AG08396 (cell line): ENCODE results near the gene MMEL1.
"Not testable (repeated sequence)": the region's sequence is repeated elsewhere in the genome, so short reads cannot be mapped to it uniquely, and the experiment has no call there.

ENCODE experiments used
- DNase-seq: peaks from one replicate; pipeline ENCODE4 v3.0.0; 2012; ENCODE audit warnings: low spot score, mixed read lengths

Gene MMEL1

DNA sequence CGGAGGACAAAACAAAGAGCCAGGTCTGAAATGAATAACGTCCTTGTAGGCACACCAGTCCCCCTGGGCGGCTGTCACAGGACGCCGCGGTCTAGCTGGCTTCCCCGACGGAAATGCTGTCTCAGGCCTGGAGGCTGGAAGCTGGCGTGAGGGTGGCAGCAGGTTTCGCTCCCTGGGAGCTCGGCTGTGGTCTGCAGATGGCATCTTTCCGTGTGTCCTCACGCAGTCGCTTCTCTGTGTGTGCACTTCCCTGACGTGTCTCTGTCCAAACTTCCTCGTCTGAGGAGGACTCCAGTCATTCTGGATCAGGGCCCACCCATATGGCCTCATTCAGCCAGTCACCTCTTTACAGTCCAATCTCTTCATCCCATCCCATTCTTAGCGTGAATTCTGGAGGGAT, 62.5 kb downstream of the MMEL1 start:
- DNase-seq, result no peak

DNA sequence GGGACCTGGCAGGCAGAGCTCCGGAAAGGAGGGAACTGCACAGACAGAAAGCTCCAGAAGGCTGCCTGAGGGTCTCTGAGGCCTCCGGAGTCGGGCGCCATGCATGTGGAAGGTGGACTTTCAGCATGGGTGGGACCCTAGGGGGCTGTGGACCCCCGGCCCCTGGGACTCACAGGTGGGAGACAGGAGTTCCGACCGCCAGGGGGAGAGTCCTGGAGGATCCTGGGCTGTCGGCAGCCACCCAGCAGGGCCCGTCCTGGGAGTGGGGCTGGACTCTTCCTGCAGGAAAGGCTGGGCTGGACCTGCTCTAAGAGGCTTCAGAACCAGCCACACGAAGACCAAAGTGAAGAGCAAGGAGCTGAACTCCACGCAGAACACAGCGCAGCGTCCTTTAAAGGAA, 63.1 kb downstream of the MMEL1 start:
- not testable (repeated sequence) for DNase-seq

DNA sequence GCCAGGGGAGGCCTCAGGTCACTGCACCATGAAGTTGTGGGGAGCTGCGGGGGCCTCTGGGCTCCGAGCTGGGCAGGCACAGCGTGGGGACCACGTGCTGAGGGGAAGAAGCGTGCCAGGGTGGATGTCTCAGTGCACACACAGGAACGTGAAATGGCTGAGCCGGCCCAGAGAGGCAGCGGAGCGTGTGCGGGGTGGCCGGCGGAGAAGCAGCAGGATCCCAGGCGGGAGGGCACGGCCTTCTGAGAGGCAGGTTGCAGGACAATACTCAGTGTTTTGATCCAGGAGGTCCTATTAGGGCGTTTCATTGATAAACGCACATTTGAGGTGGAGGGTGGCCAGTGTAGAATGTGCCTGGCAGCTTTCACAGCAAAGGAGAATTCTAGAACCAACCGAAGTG, 63.8 kb downstream of the MMEL1 start:
- no peak for DNase-seq

DNA sequence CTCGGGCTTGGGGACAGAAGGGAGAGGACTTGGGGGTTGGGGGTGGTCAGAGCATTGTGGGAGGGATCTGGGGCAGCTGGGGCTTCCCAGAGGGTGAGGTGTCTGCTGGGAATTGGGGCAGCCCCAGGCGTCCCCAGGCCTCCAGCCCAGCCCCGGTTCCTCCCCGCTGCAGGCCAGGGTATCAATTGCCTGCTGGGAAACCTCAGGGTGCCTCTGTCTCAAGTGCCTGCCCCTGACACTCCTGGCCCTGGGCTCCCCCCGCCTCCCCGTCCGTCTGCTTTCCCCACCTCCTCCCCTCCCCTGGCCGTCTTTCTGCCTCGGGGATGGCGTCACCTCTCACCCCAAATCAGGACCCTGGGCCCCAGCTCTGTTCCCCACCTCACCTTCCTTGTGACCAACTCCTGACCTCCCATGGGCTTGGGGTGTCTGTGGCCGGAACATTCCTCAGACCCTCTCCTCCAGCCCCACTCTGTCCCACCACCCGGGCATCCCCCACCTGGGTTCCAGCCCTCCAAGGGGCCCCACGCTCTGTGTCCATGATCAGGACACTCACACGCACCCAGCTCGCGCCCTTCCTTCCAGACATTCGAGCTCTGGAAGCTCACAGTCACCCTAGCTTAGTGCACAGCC, 64.5 kb downstream of the MMEL1 start:
- DNase-seq, result not testable (repeated sequence)

DNA sequence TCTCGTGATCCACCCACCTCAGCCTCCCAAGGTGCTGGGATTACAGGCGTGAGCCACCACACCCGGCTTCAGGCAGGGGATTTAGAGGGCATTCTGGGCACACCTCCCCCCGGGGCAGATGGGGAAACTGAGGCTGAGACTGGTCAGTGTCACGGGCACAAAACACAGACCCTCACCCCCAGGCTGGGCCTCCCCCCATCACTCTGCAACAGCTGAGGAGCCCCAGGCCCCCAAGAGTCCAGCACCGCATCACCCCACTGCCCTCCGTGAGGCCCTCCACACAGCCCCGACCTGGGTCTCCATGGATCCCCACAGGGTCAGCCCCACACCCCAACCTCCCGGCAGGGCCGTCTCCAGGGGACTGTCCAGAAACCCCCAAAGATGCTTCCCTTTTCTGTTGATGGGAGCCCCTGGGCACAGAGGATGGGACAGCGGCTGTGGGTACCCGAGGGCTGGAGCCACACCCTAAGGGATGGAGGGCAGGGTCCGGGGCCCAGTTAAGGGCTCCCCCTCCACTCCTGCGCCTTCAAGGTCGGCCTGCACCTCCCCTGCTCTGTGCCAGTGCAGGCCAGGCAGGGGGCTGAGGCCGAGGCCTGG, 65.6 kb downstream of the MMEL1 start:
- no peak for DNase-seq

DNA sequence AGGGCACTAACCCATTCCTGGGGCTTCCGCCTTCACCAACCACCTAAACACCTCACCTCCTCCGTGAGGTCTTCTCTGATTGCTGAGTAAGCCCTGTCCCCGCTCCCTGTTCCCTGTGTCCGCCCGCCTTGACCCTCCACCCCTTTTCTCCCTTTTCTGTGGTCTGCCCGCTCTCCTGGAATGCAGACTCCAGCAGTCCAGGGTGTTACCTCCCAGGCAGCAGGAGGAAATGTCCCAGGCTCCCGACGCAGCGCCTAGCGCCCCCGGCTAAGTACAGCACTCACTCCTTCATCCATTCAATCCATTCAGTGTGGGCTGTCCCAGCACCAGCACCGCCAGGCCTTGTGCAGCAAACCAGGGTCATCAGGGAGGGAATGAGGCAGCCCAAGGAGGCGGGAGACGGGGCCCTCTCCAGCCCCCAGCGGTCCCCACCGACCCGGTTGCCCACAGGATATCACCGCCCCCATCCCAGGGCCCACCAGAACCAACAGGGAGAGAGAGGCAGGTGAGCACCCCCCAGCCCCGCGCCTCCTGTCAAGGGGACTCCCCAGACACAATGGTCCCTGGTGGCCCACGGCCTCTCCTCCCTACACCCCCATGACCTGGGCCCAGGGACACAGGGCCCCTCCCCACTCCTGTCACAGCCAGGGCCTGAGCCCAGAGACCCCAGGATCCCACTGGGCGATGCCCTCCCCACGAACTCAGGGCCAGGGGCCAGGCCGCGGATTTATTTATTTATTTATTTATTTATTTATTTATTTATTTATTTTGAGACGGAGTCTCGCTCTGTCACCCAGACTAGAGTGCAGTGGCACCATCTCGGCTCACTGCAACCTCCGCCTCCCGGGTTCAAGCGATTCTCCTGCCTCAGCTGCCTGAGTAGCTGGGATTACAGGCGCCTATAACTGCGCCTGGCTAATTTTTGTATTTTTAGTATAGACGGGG, 66.4 kb downstream of the MMEL1 start:
- DNase-seq, result no peak

DNA sequence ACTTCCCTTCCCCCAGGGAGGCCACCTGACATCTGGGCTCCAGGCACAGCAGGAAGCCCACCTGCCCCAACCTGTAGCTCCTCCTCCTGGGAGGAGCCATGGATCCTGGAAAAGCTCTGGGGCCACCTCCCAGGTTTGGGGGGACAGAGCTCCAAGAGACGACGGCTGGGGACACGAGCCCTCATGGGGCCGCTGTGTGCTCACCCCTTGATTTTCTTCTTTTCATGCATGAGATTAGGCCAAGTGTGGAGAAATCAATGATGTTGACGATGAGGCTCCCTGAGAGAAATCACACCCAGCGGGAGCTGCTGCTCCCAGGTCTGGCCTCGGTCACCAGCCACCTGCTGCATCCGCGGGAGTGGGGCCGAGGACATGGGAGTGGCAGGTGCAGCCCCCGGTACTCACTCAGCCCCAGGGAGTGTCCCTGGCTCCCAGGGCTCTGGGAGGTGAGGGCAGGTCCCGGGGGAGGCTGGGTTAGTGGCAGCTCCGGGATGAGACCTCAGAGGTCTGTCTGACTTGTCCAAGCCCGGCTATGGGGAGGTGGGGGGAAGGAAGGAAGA, 67.9 kb downstream of the MMEL1 start:
- DNase-seq, result no peak

DNA sequence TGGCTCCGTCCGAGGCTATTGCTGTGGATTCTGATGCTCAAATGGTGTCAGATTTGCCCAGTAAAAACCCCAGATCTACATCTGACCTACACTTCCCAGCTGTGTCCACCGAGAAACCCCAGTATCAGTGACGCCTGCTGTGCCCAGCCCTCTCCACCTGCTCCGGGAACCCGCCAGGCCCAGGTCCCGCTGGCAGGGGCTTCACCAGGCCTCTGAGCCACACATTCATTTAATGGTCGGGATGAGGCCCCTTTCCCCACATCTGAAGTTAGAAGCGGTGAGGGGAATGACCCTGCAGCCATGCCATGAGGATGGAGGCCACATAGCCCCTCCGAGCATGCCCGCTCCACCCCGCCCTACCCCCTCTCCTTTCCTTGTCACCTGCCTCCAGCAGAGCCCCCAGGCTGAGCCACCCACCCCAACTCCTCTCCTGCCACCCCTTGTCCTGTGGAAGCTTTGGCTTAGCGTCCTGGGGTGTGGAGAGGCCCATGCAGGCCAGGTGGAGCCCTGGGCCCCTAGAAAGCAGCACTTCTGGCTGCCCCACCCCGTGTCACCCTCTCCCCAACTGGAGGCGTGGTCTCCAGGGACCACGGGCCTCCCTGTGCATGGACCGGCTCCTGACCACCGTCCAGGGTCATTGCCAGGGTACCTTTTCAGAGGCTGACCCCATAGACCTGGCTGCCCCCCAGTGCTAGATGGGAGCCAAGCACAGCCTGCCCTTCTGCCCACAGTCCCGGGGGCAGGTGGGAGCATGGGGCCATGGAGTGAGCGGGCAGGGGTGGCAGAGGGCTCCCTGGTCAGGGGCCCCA, 68.6 kb downstream of the MMEL1 start:
- no peak for DNase-seq

DNA sequence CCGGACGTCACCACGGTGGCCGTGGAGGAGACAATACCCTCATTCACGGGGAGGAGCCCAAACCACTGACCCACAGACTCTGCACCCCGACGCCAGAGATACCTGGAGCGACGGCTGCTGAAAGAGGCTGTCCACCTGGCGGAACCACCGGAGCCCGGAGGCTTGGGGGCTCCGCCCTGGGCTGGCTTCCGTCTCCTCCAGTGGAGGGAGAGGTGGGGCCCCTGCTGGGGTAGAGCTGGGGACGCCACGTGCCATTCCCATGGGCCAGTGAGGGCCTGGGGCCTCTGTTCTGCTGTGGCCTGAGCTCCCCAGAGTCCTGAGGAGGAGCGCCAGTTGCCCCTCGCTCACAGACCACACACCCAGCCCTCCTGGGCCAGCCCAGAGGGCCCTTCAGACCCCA, 69.6 kb downstream of the MMEL1 start:
- DNase-seq, result no peak

DNA sequence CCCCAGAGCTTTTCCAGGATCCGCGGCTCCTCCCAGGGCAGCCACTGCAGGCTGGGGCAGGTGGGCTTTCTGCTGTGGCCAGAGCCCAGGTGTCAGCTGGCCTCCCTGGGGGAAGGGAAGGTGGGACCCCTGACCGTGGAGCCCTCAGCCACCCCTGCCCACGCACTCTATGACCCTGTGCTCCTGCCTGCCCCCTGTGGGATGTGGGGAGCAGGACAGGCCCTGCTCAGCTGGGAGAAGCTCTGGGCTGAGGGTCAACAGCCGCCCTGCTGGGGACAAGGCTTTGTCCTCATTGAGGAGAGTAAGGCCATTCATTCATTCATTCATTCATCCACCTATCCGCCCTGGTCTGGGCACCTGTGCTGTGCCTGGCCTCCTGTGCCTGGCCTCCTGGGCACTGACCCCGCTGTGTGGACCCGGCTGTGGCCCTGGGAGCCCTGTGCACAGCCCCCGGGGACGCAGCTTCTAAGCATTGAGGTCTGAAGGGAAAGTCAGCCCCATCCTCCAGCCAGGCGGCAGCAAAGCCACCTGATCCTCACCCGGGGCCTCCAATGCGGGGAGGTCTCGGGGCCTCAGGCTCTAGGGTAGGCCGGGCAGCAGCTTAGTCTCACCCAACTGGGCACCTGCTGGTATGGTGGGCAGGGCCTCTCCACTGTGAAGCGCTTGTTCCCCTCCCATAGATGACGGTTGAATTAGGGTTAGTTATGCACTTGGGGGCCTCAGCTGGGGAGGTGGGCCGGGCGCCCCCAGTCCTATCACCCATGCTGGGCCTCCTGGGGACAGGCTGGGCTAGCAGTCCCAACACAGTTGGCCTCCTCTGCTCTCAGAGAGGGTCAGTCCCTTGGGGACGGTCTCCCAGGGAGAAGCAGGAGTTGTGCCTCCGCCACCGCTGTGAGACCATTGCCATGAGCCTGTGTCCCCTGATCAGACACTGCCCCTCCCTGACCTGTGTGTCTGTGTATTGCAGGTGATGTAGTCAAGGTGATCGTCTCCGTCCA, 70.6 kb downstream of the MMEL1 start:
- DNase-seq, result no peak

DNA sequence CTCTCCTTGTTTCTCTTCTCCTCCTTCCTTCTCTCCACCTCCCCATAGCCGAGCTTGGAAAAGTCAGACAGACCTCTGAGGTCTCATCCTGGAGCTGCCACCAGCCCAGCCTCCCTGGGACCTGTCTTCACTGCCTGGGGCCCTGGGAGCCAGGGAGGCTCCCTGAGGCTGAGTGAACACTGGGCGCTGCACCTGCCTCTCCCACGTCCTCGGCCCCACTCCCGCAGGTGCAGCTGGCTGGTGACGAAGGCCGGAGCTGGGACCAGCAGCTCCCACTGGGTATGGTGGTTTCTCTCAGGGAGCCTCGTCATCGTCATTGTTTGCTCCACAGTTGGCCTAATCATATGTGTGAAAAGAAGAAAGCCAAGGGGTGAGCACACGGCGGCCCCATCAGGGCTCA, 71.4 kb downstream of the MMEL1 start:
- no peak for DNase-seq

DNA sequence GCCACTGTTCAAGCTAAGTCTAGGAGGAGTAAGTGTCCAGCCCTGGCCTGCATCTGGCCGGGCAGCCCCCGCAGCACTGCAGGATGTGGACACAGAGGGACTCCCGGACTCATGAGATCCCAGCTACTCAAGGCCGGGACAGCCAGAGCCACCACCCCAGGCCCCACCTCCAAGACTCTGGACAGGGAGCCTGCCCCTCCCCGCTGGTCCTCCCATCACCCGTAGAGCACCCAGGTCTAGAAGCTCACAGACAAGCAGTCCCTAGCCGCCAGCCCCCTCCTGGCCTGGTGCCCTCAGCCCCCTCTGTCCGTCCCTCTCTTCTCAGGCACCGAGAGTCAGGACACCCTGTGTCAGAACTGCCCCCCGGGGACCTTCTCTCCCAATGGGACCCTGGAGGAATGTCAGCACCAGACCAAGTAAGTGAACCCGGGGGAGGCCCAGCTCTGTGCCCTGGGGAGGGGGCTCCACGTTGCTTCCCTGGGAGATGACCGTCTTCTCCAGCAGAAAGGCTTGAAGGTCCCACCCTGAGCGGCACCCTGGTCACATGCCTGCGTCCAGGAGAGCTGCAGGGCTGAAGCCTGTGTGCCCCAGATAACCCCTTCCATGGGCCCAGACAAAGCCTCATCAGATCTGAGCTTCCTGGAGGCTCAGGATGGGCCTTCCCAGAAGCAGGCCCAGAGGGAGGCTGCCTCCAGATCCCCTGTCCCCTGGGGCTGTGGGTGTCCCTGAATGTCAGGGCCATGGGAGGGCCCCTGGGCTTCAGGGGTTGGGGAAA, 72.3 kb downstream of the MMEL1 start:
- DNase-seq, result no peak

DNA sequence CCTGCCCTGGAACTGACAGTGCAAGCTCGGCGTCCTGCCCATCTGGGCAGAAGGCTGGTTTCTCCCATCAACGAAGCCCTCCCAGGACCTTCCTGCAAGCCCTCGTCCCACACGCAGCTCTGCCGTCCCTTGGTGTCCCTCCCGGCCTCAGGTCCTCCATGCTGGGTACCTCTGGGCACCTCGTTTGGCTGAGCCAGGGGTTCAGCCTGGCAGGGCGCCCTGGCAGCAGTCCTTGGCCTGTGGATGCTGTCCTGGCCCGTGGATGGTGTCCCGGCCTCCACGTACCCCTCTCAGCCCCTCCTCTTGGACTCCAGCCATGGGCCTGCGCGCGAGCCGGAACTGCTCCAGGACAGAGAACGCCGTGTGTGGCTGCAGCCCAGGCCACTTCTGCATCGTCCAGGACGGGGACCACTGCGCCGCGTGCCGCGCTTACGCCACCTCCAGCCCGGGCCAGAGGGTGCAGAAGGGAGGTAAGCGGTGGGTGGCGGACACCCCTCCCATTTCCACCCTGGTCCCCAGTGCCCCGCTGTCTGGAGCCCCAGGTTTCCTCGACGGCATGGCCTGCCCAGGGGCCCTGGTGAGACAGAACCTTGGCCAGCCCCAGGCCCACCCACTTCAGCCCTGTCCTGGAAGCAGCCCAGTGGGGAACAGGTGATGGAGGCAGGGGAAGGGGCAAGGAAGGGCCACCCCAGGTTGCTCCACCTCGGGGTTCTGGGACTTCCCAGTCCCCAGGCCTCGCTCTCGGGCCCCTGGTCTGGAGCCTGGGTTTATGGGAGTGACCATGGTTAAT, 73.1 kb downstream of the MMEL1 start:
- no peak for DNase-seq

DNA sequence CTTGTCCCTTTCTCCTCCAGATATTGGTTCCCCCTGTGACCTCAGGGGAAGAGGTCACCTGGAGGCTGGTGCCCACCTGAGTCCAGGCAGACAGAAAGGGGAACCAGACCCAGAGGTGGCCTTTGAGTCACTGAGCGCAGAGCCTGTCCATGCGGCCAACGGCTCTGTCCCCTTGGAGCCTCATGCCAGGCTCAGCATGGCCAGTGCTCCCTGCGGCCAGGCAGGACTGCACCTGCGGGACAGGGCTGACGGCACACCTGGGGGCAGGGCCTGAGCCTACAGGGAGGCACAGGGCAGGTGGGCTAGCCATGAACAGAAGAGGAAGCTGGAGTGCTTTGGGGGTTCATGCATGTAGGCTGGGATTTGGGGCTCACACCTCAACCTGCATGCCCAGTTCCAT, 74.0 kb downstream of the MMEL1 start:
- DNase-seq, result no peak

DNA sequence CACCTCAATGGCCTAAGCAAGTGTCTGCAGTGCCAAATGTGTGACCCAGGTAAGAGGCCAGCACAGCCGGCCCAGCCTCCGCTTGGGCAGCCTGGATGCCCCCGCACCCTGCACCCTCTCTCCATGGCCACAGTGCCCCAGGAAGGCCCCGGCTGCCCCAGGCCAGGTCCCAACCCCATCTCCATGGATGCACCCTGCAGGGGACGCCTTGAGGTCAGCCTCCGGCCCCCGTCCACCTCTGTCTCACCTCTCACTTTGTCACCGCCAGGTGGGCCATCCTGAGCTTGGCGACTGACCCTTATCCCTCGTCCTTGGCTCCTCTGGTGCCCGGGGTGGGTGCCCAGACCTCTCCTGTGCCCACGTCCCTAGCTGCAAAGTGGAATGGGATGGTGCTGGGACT, 74.4 kb downstream of the MMEL1 start:
- no peak for DNase-seq

DNA sequence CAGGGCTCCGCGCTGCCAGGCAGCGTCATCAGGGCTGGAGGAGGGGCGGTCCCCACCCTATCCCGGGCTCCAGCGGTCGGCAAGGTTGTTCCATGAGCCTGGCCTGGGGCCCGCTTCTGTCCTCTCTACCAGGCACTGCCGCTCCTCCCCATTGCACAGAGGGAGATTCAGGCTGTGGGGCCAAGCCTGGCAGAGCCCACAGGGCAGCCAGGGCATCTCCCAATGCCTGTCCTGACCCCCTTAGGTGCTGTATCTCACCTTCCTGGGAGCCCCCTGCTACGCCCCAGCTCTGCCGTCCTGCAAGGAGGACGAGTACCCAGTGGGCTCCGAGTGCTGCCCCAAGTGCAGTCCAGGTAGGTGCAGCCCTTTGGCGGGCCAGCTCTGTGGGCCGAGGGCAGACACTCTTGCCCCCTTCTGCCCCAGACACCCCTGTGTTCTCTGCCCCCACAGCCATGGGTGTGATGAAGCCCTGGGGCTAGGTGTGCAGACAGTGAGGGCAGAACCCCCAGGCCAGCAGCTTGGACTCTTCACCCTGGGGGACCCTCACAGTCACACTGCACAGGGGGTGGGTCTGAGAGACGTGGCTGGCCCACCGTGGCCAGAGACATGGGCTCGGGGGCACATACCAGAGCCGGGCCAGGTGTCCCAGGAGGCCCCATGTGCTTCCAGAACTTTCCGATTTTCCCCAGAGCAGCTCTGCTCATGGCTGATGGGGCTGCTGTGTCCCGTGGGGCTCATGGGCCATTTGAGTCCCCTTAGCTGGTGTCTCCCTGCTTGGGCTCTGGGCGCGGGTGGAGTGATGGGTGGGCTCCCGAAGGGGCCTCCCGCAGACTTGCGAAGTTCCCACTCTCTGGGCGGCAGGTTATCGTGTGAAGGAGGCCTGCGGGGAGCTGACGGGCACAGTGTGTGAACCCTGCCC, 75.1 kb downstream of the MMEL1 start:
- no peak for DNase-seq

DNA sequence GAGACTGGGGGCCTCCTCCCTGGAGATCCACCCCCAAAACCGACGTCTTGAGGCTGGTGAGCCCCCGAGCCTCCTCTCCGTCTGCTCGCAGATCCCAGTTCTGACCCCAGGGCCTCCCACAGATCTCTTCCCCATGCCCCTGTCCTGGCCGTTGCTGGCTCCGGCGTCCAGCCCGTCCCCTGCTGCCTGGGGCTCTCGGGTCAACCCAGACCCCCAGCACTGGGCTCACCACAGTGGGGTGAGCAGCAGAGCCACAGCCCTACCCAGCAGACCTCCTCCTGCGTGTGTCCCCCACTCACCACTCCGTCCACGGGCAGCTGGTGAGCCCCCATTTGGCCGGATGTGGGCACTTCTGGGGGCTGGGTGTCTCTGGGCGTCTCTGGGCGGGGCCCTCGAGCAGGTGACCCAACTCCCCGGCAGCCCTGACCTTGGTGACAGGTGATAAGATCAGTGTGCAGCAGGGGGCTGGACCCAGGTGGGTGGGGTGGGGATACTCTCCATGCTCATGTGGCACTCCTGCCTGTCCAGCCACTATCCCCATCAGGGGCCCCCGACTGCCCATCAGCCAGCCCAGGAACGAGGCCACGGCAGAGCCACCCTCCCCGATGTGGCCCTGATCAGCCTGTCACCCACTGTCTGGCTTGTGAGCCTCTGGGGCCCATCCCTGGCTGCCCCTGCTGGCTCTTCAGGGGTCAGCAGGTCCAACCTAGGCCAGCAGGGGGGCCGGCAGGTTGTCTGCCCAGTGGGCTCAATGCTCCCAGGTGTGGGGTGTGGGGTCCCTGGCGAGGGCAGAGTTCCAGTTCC, 75.9 kb downstream of the MMEL1 start:
- no peak for DNase-seq
